HEK293T (cell line): Measurements from ENCODE around the gene PCDHGA7.
"Not testable (repeated sequence)": the region's sequence is repeated elsewhere in the genome, so short reads cannot be mapped to it uniquely, and the experiment has no call there.

Experiments
- ARNT ChIP-seq: fragments of 450-650 bp; IDR thresholded peaks from 2 replicates; pipeline ENCODE4 v1.6.1; 2017; ENCODE audit warnings: mild to moderate bottlenecking
- BHLHE40 ChIP-seq: fragments of 450-650 bp; IDR thresholded peaks from 2 replicates; pipeline ENCODE4 v1.6.1; 2016; ENCODE audit warnings: mild to moderate bottlenecking, moderate library complexity, borderline replicate concordance
- CTBP1 ChIP-seq: fragments of 450-650 bp; IDR thresholded peaks from 2 replicates; pipeline ENCODE4 v1.6.1; 2016; ENCODE audit warnings: borderline replicate concordance
- ELF4 ChIP-seq: fragments of 450-650 bp; IDR thresholded peaks from 2 replicates; pipeline ENCODE4 v1.6.1; 2017; ENCODE audit warnings: antibody characterized with exemption
- FOXA1 ChIP-seq: fragments of 450-650 bp; IDR thresholded peaks from 2 replicates; pipeline ENCODE4 v1.6.1; 2016; ENCODE audit warnings: mild to moderate bottlenecking
- FOXK2 ChIP-seq: fragments of 450-650 bp; IDR thresholded peaks from 2 replicates; pipeline ENCODE4 v1.6.1; 2016; ENCODE audit warnings: mild to moderate bottlenecking
- FOXM1 ChIP-seq: fragments of 450-650 bp; IDR thresholded peaks from 2 replicates; pipeline ENCODE4 v1.6.1; 2017; ENCODE audit warnings: mild to moderate bottlenecking, borderline replicate concordance
- L3MBTL2 ChIP-seq: fragments of 450-650 bp; conservative IDR thresholded peaks from 2 replicates; pipeline ENCODE4 v1.6.1; 2016; ENCODE audit warnings: mild to moderate bottlenecking
- SP1 ChIP-seq: fragments of 450-650 bp; IDR thresholded peaks from 2 replicates; pipeline ENCODE4 v1.6.1; 2017
- SUZ12 ChIP-seq: fragments of 450-650 bp; IDR thresholded peaks from 2 replicates; pipeline ENCODE4 v1.6.1; 2016; ENCODE audit warnings: mild to moderate bottlenecking
- ZNF384 ChIP-seq: fragments of 450-650 bp; IDR thresholded peaks from 2 replicates; pipeline ENCODE4 v1.6.1; 2016

- TF ChIP-seq ZNF384, ELF4, CTBP1, BHLHE40, SP1, L3MBTL2, FOXA1, FOXM1, SUZ12, ARNT, FOXK2: not testable (repeated sequence)
These were observed 41.7 kb upstream of the PCDHGA7 start for GRCh38 chr5:141340781-141341354.
